Hepatic stellate cell (primary cell): ENCODE results near the gene CLNK.

Experiments used
- DNase-seq: peaks from one replicate; pipeline ENCODE4 v3.0.0; 2011; ENCODE audit warnings: low spot score

CLNK gene

GRCh38 chr4:10521424-10521823 is 163.1 kb downstream of the CLNK start:
- DNase-seq: no peak

GRCh38 chr4:10509733-10510132 is 174.8 kb downstream of the CLNK start:
- DNase-seq: no peak

DNA sequence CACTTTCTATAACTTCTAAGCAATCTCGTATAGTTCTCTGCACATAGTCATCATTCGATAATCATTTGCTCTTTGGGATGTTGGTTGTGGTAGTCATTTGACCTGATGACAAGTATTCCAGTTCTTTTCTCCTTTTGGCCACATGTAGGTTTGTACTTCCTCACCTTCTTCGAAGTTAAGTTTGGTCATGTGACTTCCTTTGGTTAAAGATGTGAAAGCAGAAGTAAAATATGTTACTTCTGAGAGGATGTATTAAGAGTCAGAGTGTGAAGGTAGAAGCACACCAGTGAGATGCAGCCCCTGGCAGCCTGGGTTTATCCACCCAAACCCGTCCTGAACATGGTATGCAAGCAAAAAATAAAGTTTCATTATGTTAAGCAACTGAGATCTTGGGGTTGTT is 178.5 kb downstream of the CLNK start:
- DNase-seq: no peak

DNA sequence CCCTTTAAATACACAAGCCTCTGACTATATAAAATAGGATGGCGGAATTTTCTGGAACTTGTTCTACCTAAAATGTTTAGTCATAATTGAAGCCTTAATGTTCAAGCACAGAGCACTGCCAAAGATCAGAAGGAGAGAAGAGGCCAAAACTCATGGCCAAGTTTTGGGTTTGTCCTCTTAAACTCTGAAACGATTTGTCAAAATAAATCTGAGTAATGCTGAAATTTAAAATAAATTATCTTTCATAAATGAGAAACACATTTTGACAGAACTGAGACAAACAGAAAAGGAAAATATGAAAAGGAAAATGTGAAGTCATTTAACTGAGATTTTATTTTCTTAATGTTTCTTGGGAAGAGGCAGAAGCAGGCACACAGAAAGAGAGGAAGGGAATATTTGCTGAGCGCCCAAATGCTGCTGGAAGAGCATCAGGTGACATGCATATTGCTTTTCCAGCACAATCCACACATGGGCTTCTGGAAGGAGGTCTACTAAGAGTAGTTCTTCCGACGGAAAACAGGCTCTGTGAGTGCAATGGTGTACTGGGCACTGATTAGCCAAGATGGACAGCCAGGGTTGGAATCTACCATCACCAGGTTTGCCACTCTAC is 179.9 kb downstream of the CLNK start:
- DNase-seq: no peak

DNA sequence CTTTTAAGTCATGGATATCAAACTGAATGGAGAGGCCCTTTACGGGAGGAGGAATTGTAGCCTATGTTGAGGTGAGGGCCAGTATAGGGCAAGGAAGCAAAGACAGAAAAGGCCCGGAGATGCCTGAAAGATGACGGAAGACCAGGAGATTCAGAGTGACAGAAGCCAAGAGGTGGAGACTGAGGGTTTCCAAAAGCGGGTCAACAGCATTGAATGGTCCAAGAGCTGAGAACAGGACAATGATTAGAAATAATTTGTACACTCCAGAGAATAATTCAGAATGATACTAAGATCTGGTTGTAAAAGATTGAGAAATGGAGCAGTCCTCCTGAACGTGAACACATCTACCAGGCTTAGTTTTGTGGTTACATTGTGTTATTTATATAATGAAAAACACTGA is 181.9 kb downstream of the CLNK start:
- DNase-seq: no peak

DNA sequence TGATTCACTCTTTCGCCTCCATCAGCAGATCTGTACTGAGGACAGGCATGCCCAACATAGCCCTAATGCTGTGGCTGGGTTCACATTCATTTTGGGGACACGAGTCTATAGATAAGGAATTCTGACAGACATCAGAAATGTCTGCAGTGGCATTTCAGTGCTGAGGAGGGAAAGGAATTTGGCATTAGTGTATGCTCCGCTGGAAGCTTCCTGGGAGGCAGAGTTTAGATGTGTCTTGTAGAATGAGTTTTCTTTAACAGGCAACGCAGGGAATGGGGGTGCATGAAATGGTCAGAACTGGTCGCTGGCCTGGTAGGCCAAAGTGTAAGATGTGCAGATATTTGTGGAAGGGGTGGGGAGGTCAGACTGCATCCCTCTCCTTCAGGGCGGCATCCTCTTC is 183.8 kb downstream of the CLNK start:
- DNase-seq: no peak

- DNase-seq: no peak
Observed at GRCh38 chr4:10496200-10496599, 188.4 kb downstream of the CLNK start.

GRCh38 chr4:10495651-10496050 is 188.9 kb downstream of the CLNK start:
- no peak for DNase-seq

DNA sequence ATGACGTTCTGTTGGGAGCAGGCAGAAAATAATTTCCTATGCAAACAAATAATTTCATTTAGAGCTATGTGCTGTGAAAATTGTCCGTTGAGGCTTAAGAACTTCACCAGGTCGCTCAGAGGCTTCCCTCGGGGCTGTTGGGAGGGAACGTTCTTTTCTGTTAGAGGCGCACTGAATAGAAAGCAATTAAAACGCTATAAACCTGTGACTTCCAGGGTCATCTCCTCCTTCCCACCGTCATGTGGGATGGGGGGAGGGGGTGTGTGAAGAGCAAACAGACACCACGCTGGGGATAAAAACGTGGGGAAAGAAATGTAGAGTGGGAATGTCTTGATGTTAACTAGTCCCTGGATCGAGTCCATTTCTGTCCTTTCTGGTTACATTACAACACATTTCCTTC is 192.1 kb downstream of the CLNK start:
- DNase-seq: no peak

DNA sequence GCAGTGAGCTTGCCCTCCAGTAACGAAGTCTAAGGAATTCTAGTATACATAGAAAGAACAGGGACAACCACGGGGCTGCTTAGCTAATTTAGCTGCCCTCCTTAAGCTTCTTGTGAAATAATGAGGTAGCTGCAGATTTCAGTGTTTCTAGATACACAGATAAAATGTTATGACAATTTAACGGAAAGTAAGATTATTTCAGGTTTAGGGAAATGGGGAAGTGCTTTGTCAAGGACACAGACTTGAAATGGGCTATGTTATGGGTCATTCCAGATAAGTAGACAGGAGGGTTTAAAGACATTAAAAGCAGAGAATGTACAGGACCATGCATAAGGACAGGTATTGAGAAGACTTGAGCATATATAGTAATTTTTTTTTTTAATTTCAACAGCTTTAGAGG is 193.2 kb downstream of the CLNK start:
- no peak for DNase-seq

- no peak for DNase-seq
Observed at GRCh38 chr4:10490996-10491395, 193.6 kb downstream of the CLNK start.

GRCh38 chr4:10482913-10483312 is 201.7 kb downstream of the CLNK start:
- DNase-seq: no peak

GRCh38 chr4:10480616-10481015 is 204.0 kb downstream of the CLNK start:
- no peak for DNase-seq

- no peak for DNase-seq
Observed at GRCh38 chr4:10478621-10479020, 205.9 kb downstream of the CLNK start.

DNA sequence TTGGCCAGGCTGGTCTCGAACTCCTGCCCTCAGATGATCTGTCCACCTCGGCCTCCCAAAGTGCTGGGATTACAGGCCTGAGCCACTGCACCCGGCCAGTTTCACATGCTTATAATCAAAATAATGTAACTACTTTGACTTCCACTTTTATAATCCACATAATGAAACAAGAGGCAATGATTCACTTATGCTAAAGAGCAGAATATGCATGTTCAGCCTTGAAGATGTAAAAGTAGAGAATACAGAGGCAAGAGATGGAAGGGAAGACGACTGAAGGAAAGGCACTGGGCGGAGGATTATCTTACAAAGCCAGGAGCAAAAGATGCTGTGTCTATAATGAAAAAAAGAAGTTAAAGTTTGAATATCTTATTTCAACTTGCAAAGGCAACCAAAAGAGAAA is 214.1 kb downstream of the CLNK start:
- no peak for DNase-seq

DNA sequence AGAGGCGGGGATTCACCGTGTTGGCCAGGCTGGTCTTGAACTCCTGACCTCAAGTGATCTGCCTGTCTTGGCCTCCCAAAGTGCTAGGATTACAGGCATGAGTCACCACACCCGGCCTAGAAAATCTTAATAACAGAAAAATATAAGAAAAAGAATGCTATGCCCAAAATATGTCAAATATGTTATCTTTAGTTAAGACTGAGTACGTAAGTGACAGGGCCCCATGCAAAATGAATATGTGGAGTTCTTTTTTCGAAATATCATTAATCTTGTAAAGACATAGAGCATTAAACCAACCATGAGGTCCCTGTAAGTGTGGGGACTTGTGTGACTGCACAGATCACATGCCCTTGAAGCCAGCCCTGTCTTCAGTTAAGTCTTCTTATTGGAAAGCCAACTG is 218.4 kb downstream of the CLNK start:
- peak; percentile 43 for DNase-seq

DNA sequence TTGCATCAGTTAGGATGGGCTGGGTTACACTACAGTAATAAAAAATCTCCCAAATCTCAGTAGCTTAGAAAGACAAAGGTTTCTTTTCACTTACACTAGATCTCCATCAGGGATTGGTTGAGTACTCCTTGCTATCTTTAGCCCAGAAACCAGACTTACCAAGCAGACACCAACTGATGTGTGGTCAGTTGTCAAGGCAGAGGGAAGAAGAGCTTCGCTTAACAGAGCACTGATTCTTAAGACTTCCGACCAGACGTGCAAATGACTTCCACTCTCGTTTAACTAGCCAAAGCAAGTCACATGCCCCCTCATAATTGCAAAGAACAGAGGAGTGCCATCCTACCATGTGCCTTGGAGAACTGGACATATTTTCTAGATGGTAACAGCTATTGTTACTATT is 221.7 kb downstream of the CLNK start:
- no peak for DNase-seq

DNA sequence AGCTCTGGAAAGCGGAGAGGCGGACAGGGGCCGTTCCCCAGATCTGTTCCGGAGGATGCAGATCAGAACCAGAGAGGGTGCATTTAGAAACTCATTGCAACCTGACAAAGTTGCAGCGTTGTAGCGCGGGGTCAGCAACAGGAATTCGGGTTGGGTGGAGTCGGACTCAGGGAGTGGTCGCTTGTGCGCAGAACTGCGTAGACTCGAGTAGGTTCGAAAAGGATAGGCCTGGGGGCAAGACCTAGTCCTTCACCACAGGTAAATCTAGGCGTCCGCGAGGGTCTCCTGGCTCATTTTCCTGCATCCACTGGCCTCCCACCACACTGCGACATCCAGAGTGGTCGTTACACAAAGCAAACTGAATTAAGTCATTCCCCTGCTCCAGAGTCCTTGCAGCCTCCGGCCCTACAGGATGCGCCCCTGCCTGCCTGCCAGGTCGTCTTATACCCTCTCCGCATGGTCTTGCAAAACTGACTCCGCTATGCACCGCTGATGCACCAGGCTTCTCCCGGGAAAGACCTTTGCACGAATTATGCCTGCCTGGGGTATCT is 222.6 kb downstream of the CLNK start:
- no peak for DNase-seq

DNA sequence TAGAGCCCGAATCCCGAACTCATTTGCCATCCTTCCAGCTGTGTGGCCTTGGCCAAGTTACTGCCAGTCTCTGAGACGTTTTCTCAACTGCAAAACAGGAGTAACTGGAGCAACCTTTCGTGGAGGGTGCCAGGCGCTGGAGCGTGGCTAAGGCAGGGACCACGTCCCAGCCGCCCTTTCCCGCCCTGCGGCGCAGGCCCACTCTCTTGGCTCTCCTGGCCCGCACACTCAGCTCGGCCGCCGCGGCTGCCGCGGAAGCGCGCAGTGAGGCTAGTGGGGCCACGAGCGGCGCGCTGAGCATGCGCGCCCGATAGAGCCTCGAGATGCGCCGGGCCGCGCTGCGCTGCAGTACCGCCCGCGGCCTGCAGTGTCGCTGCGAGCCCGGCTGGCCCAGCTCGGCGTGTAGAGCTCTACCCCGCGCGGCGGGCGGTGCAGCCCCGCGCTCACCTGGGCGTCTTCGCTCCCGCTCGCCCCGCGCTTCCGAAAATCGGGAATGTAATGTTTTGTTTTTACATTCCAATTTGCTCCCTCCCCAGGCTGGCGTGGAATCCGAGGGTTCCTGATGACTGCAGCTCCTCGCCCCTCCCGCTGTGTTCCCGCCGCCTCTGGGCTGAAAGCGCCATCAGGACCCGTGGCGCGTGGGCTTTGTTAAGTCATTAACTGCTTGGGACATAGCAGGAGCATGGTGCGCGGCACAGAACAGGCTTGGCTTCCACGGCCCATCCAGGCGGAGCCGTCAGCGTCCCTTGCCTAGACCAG is 223.3 kb downstream of the CLNK start:
- peak; percentile 82 for DNase-seq

DNA sequence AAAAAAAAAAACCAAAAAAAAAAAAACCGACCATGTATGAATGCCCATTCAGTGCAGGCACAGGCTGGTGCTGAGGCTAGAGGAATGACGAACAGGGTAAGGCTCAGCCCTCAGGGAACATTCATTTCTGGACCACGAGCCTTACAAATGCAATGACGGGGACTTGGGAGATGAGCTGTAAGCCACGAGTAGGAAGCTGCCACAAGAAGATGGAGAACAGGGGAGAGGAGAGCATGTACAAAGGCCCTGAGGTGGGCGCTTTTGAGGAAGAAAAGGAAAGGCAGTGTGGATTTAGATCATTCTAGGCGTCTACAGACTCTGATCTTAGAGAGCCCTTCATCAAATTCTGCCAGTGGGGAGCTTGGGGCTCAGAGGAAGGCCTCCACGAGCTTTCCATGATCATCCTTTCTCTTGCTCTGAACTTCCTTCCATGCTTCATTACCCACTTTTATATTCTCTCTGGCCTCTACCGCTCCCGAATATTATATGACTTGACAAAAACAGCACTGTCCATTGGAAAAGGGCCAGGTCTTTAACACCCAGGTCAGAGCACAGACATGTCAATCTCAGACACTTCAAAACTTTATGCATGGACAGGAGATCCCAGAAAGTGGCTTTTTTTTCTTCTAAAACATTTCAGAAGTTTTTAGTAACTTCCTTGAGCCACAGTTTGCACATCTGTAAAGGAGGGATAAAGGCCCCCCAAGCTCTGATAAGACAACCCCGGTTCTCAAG is 224.1 kb downstream of the CLNK start:
- DNase-seq: no peak

DNA sequence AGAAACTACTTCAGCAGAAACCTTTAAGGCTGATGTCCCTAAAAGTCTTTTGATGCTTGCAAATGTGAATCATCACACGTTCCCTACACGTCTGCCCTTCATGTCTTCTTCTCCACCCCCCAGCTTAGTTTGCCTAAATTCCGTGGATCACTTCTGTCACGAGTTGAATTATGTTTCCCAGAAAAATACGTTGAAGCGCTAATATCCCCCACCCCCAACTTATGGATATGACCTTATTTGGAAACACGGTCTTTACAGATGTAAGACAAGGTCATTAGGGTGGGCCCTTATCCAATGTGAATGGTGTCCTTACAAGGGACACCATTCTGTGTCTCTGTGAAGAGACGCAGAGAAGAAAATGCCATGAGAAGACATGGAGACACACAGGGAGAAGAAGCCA is 225.3 kb downstream of the CLNK start:
- no peak for DNase-seq

GRCh38 chr4:10458177-10458576 is 226.4 kb downstream of the CLNK start:
- DNase-seq: no peak

DNA sequence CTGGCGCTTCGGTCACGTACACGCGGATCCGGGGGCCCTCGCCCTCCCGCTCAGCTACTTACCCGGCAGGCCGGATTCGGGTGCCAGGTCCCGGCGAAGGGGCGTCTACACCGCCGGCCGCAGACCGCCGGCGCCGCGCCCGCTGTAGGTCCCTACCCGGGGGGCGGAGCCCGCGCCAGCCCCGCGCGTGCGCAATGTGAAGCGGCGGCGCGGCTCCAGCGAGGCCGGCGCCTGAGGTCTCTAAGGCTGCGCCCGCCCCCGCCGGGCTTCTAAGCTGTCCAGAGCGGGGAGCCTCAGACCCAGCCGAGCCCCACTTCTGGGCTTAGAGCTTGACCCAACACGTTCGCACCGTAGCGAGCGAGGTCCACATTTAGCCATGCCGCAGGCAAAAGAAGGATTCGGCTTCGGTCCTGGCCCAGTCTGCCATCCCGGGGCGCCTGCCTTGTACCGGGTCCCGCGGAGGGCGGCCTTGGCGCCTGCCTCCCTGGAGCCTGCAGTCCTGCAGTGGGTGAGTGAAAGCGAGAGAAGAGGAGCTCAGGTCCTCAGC is 227.2 kb downstream of the CLNK start, which contains the start of gene ZNF518B:
ZNF518B (minus strand) TSS at position 172 of the 547 bp plus-strand sequence. CDS start 11,098 bp downstream, outside the sequence.
- DNase-seq: peak; percentile 91
